ENCODE measurements around the gene SPNS3.

SPNS3 gene

GRCh38 chr17:4492721-4493561 is 59.2 kb downstream of the SPNS3 start:
- H2AFZ ChIP-seq: no peak overlapping the region
- H3K27me3 ChIP-seq (ENCODE audit: control insufficient read depth, insufficient read depth, low read length): no peaks in the 10 kb centered on the region
- no peak for TF ChIP-seq CTCF (IDR thresholded peaks at IDR 0.05)
- no peak overlapping the region for H3K4me2 ChIP-seq (ENCODE audit: low read length)
- no peaks in the 10 kb centered on the region for H3K36me3 ChIP-seq (ENCODE audit: control insufficient read depth, insufficient read depth, low read length)
- H3K9me3 ChIP-seq (ENCODE audit: control insufficient read depth, low read length): no peaks in the 10 kb centered on the region
- no peaks in the 10 kb centered on the region for H3K79me2 ChIP-seq
- no peak overlapping the region for H3K4me3 ChIP-seq (ENCODE audit: low read depth, low read length)
- H3K4me1 ChIP-seq: no peaks in the 10 kb centered on the region
- H3K27ac ChIP-seq: no peak overlapping the region
- no peak overlapping the region for H3K9ac ChIP-seq

GRCh38 chr17:4497101-4497824 is 63.5 kb downstream of the SPNS3 start:
- H3K27ac ChIP-seq: no peak overlapping the region
- H3K4me1 ChIP-seq: no peaks in the 10 kb centered on the region
- H3K27me3 ChIP-seq (ENCODE audit: control insufficient read depth, insufficient read depth, low read length): no peaks in the 10 kb centered on the region

DNA sequence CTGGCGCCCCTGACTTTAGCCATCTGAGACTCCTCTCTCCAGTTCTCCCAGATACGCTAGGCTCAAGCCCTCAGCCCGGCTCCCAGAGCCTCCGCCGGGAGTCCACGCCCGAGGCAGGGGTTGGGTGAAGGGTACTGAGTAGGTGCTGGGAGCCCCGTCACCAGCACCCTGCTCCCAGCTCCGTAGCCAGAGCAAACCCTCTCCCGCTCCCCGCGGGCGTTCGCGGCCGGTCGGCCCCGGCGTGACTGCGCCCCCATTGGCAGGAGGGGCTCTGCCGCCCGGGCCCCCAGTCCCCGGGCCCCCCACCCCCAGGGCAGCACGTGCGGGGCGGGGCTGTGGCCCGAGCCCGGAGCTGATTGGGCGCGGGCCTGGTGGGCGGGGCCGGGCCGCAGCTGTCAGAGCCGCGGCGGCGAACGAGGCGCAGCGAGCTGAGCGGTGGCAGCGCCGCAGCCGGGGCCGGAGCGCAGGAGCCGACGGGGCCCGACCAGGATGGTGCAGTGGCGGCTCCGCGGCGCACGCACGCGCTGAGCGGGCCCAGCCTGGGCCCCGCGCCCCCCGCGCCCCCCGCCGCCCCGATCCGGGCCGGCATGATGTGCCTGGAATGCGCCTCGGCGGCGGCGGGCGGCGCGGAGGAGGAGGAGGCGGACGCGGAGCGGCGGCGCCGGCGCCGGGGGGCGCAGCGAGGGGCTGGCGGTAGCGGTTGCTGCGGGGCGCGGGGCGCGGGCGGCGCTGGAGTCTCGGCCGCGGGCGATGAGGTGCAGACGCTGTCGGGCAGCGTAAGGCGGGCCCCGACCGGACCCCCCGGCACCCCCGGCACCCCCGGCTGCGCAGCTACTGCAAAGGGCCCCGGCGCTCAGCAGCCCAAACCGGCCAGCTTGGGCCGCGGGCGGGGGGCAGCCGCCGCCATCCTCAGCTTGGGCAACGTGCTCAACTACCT is 65.0 kb downstream of the SPNS3 start, which contains the start of gene SPNS2:
TSS of gene SPNS2 (plus strand) at position 421 of the 937 bp plus-strand sequence. CDS start at position 588, 167 bp downstream.
- Histone ChIP-seq H2AFZ (peak within 1 kb of the TSS; percentile 76), H3K4me2 (ENCODE audit: low read length) (peak within 1 kb of the TSS; percentile 76), H3K9ac (no peak within 1 kb of the TSS), H3K79me2 (no peaks in the 10 kb centered on the region), H3K4me1 (no peaks in the 10 kb centered on the region), H3K27ac (no peak within 1 kb of the TSS), H3K4me3 (ENCODE audit: low read depth, low read length) (no peak within 1 kb of the TSS), H3K36me3 (ENCODE audit: control insufficient read depth, insufficient read depth, low read length) (no peaks in the 10 kb centered on the region), H3K27me3 (ENCODE audit: control insufficient read depth, insufficient read depth, low read length) (no peaks in the 10 kb centered on the region), H3K9me3 (ENCODE audit: control insufficient read depth, low read length) (no peaks in the 10 kb centered on the region)
- TF ChIP-seq CTCF (IDR thresholded peaks at IDR 0.05): no peak

More at GRCh38 chr17:4497101-4497824, 63.5 kb downstream of the SPNS3 start:
- Histone ChIP-seq H3K79me2 (no peaks in the 10 kb centered on the region), H3K9me3 (ENCODE audit: control insufficient read depth, low read length) (no peaks in the 10 kb centered on the region), H3K4me2 (ENCODE audit: low read length) (no peak overlapping the region), H3K4me3 (ENCODE audit: low read depth, low read length) (no peak overlapping the region), H3K9ac (no peak overlapping the region), H2AFZ (no peak overlapping the region), H3K36me3 (ENCODE audit: control insufficient read depth, insufficient read depth, low read length) (no peaks in the 10 kb centered on the region)
- TF ChIP-seq CTCF (IDR thresholded peaks at IDR 0.05): no peak

GRCh38 chr17:4499431-4500190 is 65.9 kb downstream of the SPNS3 start:
- Histone ChIP-seq H3K27me3 (ENCODE audit: control insufficient read depth, insufficient read depth, low read length) (no peaks in the 10 kb centered on the region), H3K4me2 (ENCODE audit: low read length) (peak overlapping the region; percentile 51), H3K9ac (no peak overlapping the region), H3K9me3 (ENCODE audit: control insufficient read depth, low read length) (no peaks in the 10 kb centered on the region), H3K27ac (no peak overlapping the region), H3K79me2 (no peaks in the 10 kb centered on the region), H2AFZ (peak overlapping the region; percentile 38), H3K4me3 (ENCODE audit: low read depth, low read length) (no peak overlapping the region), H3K36me3 (ENCODE audit: control insufficient read depth, insufficient read depth, low read length) (no peaks in the 10 kb centered on the region), H3K4me1 (no peaks in the 10 kb centered on the region)
- TF ChIP-seq CTCF (IDR thresholded peaks at IDR 0.05): no peak
